ENCODE results near the gene SLC35F3. TPM values are rescaled to one million over a fixed set of nuclear protein-coding genes. Genes with fewer than 3 reads are reported as not detected.

Gene SLC35F3
- total RNA-seq, 2 donors from 2014 or later: 14.4 to 14.8 TPM

GRCh38 chr1:234226113-234226818 lies 321.8 kb downstream of the SLC35F3 start:
- 62 to 64% methylated on average over 4 to 5 of the region's 5 CpGs for WGBS, 2 experiments (ENCODE audit: insufficient coverage in 1 of 2, insufficient read length in 1 of 2)
- H3K36me3 ChIP-seq (ENCODE audit: control insufficient read depth, insufficient read depth, low read length): no peaks in the 10 kb centered on the region
- Mint-ChIP-seq H3K36me3 (ENCODE audit: low read depth) (peaks cover 12% of the 10 kb centered on the region), H3K9me3 (no peaks in the 10 kb centered on the region), H3K4me3 (no peak overlapping the region), H3K4me1 (peaks cover 51% of the 10 kb centered on the region), H3K27ac (peak overlapping the region; percentile 67), H3K27me3 (ENCODE audit: insufficient read depth) (peaks cover 2% of the 10 kb centered on the region)
- TF ChIP-seq CTCF (conservative IDR thresholded peaks at IDR 0.05): no peak
- peaks cover 15% of the 10 kb centered on the region for H3K9me3 ChIP-seq (ENCODE audit: control insufficient read depth, low read length)
- no peak overlapping the region for H3K27ac ChIP-seq (ENCODE audit: low read depth, low read length)
- no peak overlapping the region for H3K4me3 ChIP-seq (ENCODE audit: low read length)
- peak; percentile 82 for DNase-seq
- H3K9ac ChIP-seq (ENCODE audit: extremely low read depth, low read length, poor library complexity, severe bottlenecking): no peak overlapping the region
- peaks cover 29% of the 10 kb centered on the region for H3K4me1 ChIP-seq (ENCODE audit: control insufficient read depth, insufficient read depth, low read length)
- no peaks in the 10 kb centered on the region for H3K27me3 ChIP-seq (ENCODE audit: control insufficient read depth, insufficient read depth, low read length, poor library complexity, severe bottlenecking)

- no peaks in the 10 kb centered on the region for H3K9me3 Mint-ChIP-seq
Measured at GRCh38 chr1:234226819-234227165, 322.3 kb downstream of the SLC35F3 start.

GRCh38 chr1:234229581-234230387 lies 325.3 kb downstream of the SLC35F3 start:
- TF ChIP-seq CTCF (conservative IDR thresholded peaks at IDR 0.05): no peak
- 58 to 75% methylated on average over 7 to 10 of the region's 10 CpGs for WGBS, 2 experiments (ENCODE audit: insufficient coverage in 1 of 2, insufficient read length in 1 of 2)
- Mint-ChIP-seq H3K27me3 (ENCODE audit: insufficient read depth) (peaks cover 5% of the 10 kb centered on the region), H3K4me1 (peaks cover 63% of the 10 kb centered on the region), H3K4me3 (no peak overlapping the region), H3K27ac (no peak overlapping the region), H3K36me3 (ENCODE audit: low read depth) (peaks cover 24% of the 10 kb centered on the region), H3K9me3 (no peaks in the 10 kb centered on the region)
- Histone ChIP-seq H3K9ac (ENCODE audit: extremely low read depth, low read length, poor library complexity, severe bottlenecking) (no peak overlapping the region), H3K27me3 (ENCODE audit: control insufficient read depth, insufficient read depth, low read length, poor library complexity, severe bottlenecking) (no peaks in the 10 kb centered on the region), H3K36me3 (ENCODE audit: control insufficient read depth, insufficient read depth, low read length) (no peaks in the 10 kb centered on the region), H3K9me3 (ENCODE audit: control insufficient read depth, low read length) (no peaks in the 10 kb centered on the region), H3K4me1 (ENCODE audit: control insufficient read depth, insufficient read depth, low read length) (peaks cover 39% of the 10 kb centered on the region), H3K4me3 (ENCODE audit: low read length) (peak overlapping the region; percentile 39), H3K27ac (ENCODE audit: low read depth, low read length) (peak overlapping the region; percentile 74)
- DNase-seq: no peak

More at GRCh38 chr1:234226819-234227165, 322.3 kb downstream of the SLC35F3 start:
- 93 to 100% methylated on average over 3 to 10 of the region's 10 CpGs for WGBS, 2 experiments (ENCODE audit: insufficient coverage in 1 of 2, insufficient read length in 1 of 2)
- Mint-ChIP-seq H3K4me1 (peaks cover 56% of the 10 kb centered on the region), H3K27me3 (ENCODE audit: insufficient read depth) (peaks cover 2% of the 10 kb centered on the region), H3K4me3 (no peak overlapping the region), H3K27ac (peak overlapping the region; percentile 65), H3K36me3 (ENCODE audit: low read depth) (peaks cover 14% of the 10 kb centered on the region)
- DNase-seq: peak; percentile 52
- no peaks in the 10 kb centered on the region for H3K36me3 ChIP-seq (ENCODE audit: control insufficient read depth, insufficient read depth, low read length)
- H3K9me3 ChIP-seq (ENCODE audit: control insufficient read depth, low read length): peaks cover 15% of the 10 kb centered on the region
- no peak overlapping the region for H3K9ac ChIP-seq (ENCODE audit: extremely low read depth, low read length, poor library complexity, severe bottlenecking)
- H3K4me3 ChIP-seq (ENCODE audit: low read length): no peak overlapping the region
- no peak for TF ChIP-seq CTCF (conservative IDR thresholded peaks at IDR 0.05)
- peaks cover 29% of the 10 kb centered on the region for H3K4me1 ChIP-seq (ENCODE audit: control insufficient read depth, insufficient read depth, low read length)
- H3K27ac ChIP-seq (ENCODE audit: low read depth, low read length): no peak overlapping the region
- H3K27me3 ChIP-seq (ENCODE audit: control insufficient read depth, insufficient read depth, low read length, poor library complexity, severe bottlenecking): no peaks in the 10 kb centered on the region
